ENCODE data around the gene MAB21L3. TPM values are rescaled to one million over a fixed set of nuclear protein-coding genes. Genes with fewer than 3 reads are reported as not detected.

Gene MAB21L3
- total RNA-seq, 2 experiments from 2014 or later, result not detected

DNA sequence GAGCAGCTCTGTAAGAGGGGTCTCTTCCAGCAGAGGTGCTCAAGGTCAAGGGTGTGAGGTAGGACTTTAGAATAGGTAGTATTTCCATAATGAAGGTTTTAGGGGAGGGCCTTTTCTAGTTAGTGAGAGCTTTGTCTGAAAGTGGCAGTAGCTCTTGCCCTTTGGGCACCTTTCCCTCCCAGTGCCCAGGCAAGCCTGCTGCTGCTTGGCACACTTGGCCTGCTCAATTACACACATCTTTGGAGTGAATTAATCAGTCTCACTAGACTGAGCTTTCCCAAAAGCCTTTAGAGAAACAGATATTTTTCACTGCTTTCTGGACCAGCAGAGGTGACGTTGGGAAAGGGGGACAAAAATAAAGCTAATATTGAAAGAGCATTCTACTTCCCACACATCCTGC is 48.0 kb downstream of the MAB21L3 start:
- no peaks in the 10 kb centered on the region for H3K4me1 Mint-ChIP-seq (ENCODE audit: low read depth)
- no peaks in the 10 kb centered on the region for H3K27me3 Mint-ChIP-seq
- peaks cover 3% of the 10 kb centered on the region for H3K9me3 Mint-ChIP-seq
- intact Hi-C loops (cut with micrococcal nuclease), result no loop called here
- no peaks in the 10 kb centered on the region for H3K36me3 Mint-ChIP-seq (ENCODE audit: low read depth)
- ChIA-PET POLR2A (no interaction called here), CTCF (interaction anchor here (1.2 to 4.1 kb wide), 5 partner anchors 10 to 340 kb away, joined by 3 to 22 read pairs (median 6); no protein-coding TSS in a partner anchor)
- no peak overlapping the region for H3K4me3 Mint-ChIP-seq
- DNase-seq (no peak), ATAC-seq (no peak)
- no peak overlapping the region for H3K27ac Mint-ChIP-seq
- TF ChIP-seq CTCF (IDR thresholded peaks at IDR 0.05), result no peak

DNA sequence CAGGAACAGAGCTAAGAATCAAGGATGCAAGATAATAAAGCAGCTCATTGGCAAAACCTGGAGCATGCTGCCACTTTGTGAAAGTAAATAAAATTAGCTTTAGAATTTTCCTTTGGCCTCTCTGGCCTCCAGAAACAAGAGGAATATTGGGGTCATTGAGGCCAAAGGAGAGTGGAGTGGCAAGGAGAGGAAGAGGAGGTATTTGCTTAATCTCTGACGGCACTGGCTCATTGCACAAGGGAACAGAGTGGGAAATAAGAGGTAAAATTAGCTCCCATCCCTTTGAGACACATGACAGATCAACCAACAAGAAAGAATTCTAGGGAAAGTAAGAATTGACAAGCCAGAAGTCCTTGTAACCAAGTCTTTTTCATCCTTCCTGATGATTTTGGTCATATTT is 48.4 kb downstream of the MAB21L3 start:
- intact Hi-C loops (cut with micrococcal nuclease), result loop anchor here (10.0 kb wide), 1 partner anchor 95 kb away; no protein-coding TSS in a partner anchor
- POLR2A ChIA-PET, result no interaction called here

GRCh38 chr1:116161390-116161789 is 50.2 kb downstream of the MAB21L3 start:
- no peak for DNase-seq
- H3K9me3 Mint-ChIP-seq, result peaks cover 3% of the 10 kb centered on the region
- no peak for TF ChIP-seq CTCF (IDR thresholded peaks at IDR 0.05)
- H3K27me3 Mint-ChIP-seq, result no peaks in the 10 kb centered on the region
- H3K27ac Mint-ChIP-seq, result no peak overlapping the region
- intact Hi-C loops (cut with micrococcal nuclease), result loop anchor here (10.0 kb wide), 1 partner anchor 93 kb away; no protein-coding TSS in a partner anchor
- CTCF ChIA-PET, result interaction anchor here (1.1 to 2.1 kb wide), 3 partner anchors 11 to 323 kb away, joined by 3 to 6 read pairs (median 4); no protein-coding TSS in a partner anchor
- POLR2A ChIA-PET, result interaction anchor here (1.2 kb wide), 1 partner anchor 9 kb away, joined by 3 read pairs; no protein-coding TSS in a partner anchor
- H3K36me3 Mint-ChIP-seq (ENCODE audit: low read depth), result no peaks in the 10 kb centered on the region
- no peak overlapping the region for H3K4me3 Mint-ChIP-seq
- no peak for ATAC-seq
- H3K4me1 Mint-ChIP-seq (ENCODE audit: low read depth), result no peaks in the 10 kb centered on the region

More for the DNA sequence above, 48.4 kb downstream of the MAB21L3 start:
- peaks cover 3% of the 10 kb centered on the region for H3K9me3 Mint-ChIP-seq
- no peaks in the 10 kb centered on the region for H3K27me3 Mint-ChIP-seq
- ATAC-seq (no peak), DNase-seq (no peak)
- no peaks in the 10 kb centered on the region for H3K36me3 Mint-ChIP-seq (ENCODE audit: low read depth)
- no peak overlapping the region for H3K27ac Mint-ChIP-seq
- no peak for TF ChIP-seq CTCF (IDR thresholded peaks at IDR 0.05)
- CTCF ChIA-PET, result interaction anchor here (1.2 to 4.1 kb wide), 5 partner anchors 9 to 339 kb away, joined by 3 to 22 read pairs (median 6); no protein-coding TSS in a partner anchor
- no peaks in the 10 kb centered on the region for H3K4me1 Mint-ChIP-seq (ENCODE audit: low read depth)
- no peak overlapping the region for H3K4me3 Mint-ChIP-seq

DNA sequence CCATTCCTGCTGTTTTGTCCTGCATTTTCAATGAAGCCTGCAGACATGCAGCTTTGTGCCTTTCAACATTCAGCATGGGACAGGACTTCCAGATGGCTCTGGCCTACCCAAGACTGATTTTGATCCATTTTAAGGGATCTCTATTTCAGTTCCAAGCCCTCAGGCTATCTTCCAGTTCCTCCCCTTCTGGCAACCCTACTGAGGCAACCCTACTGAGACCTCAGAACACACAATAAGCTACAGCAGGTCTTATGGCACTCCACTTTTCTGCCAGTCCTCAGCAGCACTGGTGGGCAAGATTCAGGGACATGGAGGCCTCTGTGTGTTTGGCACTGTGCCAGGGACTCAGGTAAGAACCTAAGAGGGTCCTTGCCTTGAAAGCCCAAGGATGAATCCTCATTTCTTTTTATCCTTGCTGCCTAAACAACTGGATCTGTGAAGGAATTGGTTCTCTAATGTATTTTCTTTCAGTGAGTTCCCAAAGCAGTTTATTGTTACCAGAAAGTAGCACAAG is 50.7 kb downstream of the MAB21L3 start:
- no peaks in the 10 kb centered on the region for H3K36me3 Mint-ChIP-seq (ENCODE audit: low read depth)
- no peak overlapping the region for H3K4me3 Mint-ChIP-seq
- no peak for TF ChIP-seq CTCF (IDR thresholded peaks at IDR 0.05)
- CTCF ChIA-PET, result interaction anchor here (1.3 kb wide), 1 partner anchor 11 kb away, joined by 4 read pairs; no protein-coding TSS in a partner anchor
- ATAC-seq, result no peak
- no peak overlapping the region for H3K27ac Mint-ChIP-seq
- intact Hi-C loops (cut with micrococcal nuclease), result loop anchor here (10.0 kb wide), 1 partner anchor 93 kb away; no protein-coding TSS in a partner anchor
- DNase-seq, result no peak
- no peaks in the 10 kb centered on the region for H3K4me1 Mint-ChIP-seq (ENCODE audit: low read depth)
- H3K27me3 Mint-ChIP-seq, result no peaks in the 10 kb centered on the region
- peaks cover 3% of the 10 kb centered on the region for H3K9me3 Mint-ChIP-seq
- POLR2A ChIA-PET, result interaction anchor here (0.6 to 1.2 kb wide), 2 partner anchors 10 to 204 kb away, joined by 3 read pairs; no protein-coding TSS in a partner anchor

GRCh38 chr1:116163533-116163932 is 52.3 kb downstream of the MAB21L3 start:
- Mint-ChIP-seq H3K27ac (no peak overlapping the region), H3K4me1 (ENCODE audit: low read depth) (peaks cover under 1% of the 10 kb centered on the region), H3K9me3 (peaks cover 2% of the 10 kb centered on the region), H3K36me3 (ENCODE audit: low read depth) (no peaks in the 10 kb centered on the region), H3K27me3 (no peaks in the 10 kb centered on the region), H3K4me3 (no peak overlapping the region)
- DNase-seq (no peak), ATAC-seq (no peak)
- intact Hi-C loops (cut with micrococcal nuclease), result loop anchor here (10.0 kb wide), 1 partner anchor 91 kb away; no protein-coding TSS in a partner anchor
- TF ChIP-seq CTCF (IDR thresholded peaks at IDR 0.05), result no peak
- POLR2A ChIA-PET, result interaction anchor here (1.2 kb wide), 1 partner anchor 15 kb away, joined by 3 read pairs; no protein-coding TSS in a partner anchor
- CTCF ChIA-PET, result interaction anchor here (1.4 to 8.2 kb wide), 3 partner anchors 12 to 322 kb away, joined by 3 to 77 read pairs (median 13); no protein-coding TSS in a partner anchor

Data from activated CD8-positive, alpha-beta T cell treated with anti-CD3 and anti-CD28 coated beads for 36 hours (primary cell).